Measurements from ENCODE around the gene NAXD.
"Not testable (repeated sequence)": the region's sequence is repeated elsewhere in the genome, so short reads cannot be mapped to it uniquely, and the experiment has no call there.

NAXD gene

DNA sequence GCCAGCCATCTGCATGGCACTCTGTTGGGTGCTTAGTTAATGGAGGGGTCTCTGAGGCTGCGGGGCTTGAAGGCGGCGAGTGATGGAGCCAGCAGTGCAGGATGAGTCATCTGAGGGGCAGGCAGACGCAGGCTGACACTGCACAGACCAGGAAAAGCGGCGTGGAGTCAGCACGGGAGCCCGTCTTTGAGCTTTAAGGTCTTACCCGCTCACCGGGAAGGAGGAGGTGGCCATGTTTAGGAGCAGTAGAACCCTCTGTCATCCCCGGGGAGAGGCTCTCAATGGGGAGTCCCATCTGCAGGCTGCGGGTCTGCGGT is 13.1 kb downstream of the NAXD start:
- peak; percentile 31 for DNase-seq (ENCODE audit: low read depth)

DNA sequence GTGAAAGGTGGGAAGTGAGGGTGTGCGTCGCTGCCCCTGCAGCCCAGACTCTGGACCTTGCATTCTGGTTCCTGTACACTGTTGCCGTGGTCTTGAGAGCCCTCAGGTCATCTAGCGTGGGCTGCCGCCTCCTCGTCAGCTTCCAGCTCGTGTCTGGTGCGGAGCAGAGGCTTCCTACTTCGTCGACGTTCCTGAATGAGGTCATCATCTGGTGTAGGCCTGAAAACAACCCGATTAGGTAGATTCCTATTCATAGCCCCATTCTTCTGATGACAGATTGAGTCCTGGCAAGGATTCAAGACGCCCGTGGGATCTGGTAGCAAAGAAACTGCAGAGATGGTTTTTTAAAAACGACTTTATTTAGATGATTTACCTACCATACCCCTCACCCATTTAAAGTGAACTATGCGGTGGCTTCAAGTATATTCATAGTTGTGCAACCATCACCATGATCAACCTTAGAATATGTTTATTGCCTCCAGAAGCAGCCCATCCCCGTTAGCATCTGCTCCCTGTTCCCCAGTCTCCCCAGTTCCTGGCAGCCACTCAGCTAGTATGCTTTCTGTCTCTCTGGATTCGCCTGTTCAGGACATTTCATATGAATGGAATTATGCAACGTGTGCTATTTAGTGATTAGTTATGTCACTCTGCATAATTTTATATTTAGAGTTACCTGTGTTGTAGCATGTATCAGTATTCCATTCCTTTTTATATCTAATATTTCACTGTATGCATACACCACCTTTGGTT is 13.8 kb downstream of the NAXD start:
- peak; percentile 28 for DNase-seq (ENCODE audit: low read depth)

DNA sequence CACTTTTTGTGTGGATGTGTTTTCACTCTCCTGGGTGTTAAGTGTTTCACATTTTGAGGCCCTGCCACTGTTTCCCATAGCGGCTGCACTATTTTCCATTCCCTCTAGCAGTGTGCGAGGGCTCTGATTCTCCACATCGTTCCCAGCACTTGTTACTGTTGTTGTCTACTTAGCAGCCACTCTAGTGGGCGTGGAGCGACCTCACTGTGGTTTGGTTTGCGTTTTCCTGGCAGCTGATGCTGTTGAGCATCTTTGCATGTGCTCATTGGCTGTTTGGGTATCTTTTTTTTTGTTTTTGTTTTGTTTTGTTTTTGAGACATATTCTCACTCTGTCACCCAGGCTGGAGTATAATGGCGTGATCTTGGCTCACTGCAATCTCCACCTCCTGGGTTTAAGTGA is 14.4 kb downstream of the NAXD start:
- peak; percentile 44 for DNase-seq (ENCODE audit: low read depth)

DNA sequence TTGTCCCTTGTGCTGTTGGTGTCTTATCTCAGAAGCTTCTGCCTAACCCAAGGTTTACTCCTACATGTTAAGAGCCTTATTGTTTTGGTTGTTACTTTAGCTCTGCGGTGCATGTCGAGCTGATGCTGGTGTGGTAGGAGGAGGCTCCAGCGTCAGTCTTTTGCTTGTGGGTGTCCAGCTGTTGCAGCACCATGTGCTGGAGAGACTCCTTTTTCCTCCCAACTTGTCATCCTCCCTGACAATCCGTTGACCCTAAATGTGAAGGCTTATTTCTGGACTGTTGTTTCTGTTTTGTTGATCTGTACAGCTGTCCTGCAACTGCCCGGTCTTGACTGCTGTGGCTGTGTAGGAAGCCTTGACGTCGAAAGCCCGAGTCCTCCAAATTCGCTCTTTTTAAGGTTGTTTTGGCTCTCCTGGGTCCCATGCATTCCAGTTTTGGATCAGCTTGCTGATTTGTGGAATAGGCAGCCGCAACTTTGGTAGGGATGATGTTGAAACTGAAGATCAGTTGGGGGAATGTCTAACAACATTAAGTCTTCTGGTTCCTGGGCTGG is 15.3 kb downstream of the NAXD start:
- DNase-seq (ENCODE audit: low read depth): no peak

DNA sequence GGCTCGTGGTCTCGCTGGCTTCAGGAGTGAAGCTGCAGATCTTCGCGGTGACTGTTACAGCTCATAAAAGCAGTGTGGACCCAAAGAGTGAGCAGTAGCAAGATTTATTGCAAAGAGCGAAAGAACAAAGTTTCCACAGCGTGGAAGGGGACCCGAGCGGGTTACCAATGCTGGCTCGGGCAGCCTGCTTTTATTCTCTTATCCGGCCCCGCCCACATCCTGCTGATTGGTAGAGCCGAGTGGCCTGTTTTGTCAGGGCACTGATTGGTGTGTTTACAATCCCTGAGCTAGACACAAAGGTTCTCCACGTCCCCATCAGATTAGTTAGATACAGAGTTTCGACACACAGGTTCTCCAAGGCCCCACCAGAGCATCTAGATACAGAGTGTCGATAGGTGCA is 16.9 kb downstream of the NAXD start:
- DNase-seq (ENCODE audit: low read depth): not testable (repeated sequence)

DNA sequence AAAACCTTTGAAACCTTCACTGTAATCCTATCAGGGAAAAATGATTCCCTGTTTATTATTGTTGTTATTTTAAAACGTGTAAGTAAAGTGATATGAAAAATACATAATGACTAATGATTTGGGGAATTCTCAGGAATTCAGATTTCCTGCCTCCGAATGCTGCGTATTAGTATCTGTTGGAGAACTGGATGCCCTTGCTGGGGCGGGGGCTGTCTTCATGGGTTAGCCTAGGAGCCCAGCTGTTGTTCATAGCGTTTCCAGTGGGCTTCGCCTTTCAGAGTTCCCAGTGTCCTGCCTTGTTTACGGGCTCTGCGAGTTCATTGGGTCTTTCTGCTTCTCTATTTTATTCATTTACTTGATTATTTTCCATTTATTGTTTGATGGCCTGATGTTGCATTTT is 18.4 kb downstream of the NAXD start:
- no peak for DNase-seq (ENCODE audit: low read depth)

DNA sequence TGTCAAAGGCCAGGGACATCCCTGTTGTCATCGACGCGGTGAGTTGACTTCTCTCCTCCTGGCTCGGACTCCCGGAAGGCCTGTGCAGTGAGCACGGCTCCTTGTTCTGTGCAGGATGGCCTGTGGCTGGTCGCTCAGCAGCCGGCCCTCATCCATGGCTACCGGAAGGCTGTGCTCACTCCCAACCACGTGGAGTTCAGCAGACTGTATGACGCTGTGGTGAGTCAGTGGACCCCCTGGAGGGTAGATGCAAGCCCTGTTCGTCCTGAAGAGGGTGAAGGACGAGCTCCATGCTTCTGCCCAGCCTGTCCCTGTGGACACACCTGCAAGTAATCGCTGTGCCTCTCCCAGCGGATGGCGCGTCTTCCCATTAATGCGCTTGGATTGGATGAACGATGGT is 19.2 kb downstream of the NAXD start:
- DNase-seq (ENCODE audit: low read depth): peak; percentile 95

DNA sequence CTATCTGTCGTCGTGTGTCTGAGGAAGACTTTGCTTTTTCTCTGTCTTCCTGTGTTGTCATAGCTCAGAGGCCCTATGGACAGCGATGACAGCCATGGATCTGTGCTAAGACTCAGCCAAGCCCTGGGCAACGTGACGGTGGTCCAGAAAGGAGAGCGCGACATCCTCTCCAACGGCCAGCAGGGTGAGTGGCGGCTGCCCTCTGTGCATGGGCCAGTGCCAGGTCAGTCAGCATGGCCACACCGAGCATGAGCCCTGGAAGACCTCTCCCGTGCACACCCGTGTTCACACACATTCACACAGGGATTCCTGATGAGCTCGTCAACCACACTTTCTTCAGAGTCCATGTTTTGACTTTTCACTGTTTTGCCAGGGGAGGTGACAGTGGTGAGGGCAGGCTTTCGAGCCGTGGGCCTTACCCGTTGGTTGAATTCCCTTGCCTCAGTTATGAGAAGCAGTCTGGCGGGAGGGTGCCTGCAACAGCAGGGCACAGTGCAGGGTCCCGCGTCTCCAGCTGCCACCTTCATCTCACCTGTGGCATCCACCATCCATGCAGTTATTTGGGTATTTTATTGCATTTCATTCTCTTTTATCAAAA is 20.2 kb downstream of the NAXD start:
- no peak for DNase-seq (ENCODE audit: low read depth)

DNA sequence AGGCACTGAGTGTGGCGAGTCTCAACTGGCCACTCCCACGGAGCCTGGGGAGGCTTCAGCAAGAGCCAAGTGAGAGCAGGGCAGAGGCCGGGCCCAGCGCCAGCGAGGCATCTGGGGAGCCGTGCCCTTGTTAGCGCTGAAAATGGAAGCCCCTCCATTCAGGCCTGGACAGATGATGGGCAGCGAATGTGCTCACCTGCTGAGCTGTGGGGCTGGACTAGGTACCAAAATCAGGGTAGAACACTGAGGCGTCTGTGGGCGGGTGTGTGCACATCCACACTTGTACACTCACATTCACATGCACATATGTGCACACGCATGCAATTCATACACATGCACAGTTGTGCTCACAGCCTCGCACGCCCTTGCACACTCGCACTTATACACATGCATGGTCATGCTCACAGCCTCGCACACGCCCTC is 20.7 kb downstream of the NAXD start:
- DNase-seq (ENCODE audit: low read depth): no peak

DNA sequence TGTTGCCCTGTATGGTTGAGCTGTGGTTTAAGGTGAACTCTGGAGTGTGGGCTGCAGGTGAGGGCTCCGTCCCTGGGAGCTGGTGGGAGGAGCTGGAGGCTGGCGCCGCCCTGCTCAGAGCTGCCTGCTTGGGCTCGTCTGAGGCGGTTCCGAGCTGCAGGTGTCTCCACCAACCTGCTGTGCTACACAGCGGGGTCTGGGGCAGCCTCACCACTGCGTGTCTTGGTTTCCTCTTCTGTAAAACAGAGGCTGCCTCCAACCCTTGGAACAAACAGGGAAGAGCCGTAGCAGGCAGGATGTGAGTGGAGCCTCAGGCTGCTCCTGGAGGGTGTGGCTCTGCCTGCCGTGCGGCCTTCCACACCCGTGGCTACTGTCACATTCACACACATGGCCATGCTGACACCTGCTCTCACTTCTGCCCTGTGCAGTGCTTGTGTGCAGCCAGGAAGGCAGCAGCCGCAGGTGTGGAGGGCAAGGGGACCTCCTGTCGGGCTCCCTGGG is 21.4 kb downstream of the NAXD start:
- DNase-seq (ENCODE audit: low read depth): no peak

DNA sequence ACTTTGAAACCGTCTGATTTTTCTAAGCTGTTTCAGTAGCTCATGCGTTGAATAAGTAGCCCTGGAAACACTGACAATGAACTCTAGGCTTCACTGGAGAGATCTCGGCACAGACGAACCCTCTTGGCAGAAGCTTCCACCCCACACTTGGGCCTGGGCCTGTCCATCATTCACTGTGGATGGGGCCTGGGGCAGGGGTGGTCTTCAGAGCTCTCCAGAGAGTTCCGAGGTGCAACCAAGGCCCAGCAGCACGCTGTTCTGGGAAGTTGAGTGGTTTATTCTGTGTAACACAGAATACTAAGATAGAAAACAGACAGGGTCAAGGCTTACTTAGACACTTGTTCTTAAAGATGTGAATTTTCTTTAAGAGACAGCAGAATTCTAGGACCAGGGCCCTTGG is 21.9 kb downstream of the NAXD start:
- no peak for DNase-seq (ENCODE audit: low read depth)

DNA sequence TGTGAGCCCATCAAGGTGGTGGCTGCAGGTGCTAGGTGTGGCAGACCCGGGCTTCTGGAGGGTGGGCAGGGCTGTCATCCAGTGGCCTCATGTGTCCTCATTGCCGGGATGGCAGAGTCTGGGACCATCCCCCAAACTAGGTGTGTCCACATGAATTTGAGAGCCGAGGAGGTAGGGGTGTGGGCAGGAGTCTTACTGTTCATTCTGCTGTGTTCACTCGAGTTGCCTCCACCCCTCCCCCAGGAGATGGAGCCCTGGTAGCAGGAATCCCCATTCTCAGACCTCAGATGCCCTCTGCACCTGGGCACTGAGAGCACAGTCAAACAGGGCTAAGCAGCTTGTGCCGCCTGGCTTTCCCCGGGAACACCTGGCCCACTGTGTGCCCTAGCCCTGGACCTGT is 22.4 kb downstream of the NAXD start:
- no peak for DNase-seq (ENCODE audit: low read depth)

DNA sequence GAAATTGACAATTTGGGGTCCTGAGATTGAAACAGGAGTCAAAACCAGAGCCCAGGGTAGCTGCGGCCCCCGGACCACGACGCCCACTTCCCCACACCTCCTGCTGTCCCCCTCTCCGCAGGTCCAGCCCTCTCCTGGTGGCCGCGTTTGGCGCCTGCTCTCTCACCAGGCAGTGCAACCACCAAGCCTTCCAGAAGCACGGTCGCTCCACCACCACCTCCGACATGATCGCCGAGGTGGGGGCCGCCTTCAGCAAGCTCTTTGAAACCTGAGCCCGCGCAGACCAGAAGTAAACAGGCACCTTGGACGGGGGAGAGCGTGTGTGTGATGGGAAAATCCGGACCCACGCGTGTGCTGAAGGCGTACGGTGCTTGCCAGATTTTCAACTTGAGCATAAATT is 22.9 kb downstream of the NAXD start:
- no peak for DNase-seq (ENCODE audit: low read depth)

DNA sequence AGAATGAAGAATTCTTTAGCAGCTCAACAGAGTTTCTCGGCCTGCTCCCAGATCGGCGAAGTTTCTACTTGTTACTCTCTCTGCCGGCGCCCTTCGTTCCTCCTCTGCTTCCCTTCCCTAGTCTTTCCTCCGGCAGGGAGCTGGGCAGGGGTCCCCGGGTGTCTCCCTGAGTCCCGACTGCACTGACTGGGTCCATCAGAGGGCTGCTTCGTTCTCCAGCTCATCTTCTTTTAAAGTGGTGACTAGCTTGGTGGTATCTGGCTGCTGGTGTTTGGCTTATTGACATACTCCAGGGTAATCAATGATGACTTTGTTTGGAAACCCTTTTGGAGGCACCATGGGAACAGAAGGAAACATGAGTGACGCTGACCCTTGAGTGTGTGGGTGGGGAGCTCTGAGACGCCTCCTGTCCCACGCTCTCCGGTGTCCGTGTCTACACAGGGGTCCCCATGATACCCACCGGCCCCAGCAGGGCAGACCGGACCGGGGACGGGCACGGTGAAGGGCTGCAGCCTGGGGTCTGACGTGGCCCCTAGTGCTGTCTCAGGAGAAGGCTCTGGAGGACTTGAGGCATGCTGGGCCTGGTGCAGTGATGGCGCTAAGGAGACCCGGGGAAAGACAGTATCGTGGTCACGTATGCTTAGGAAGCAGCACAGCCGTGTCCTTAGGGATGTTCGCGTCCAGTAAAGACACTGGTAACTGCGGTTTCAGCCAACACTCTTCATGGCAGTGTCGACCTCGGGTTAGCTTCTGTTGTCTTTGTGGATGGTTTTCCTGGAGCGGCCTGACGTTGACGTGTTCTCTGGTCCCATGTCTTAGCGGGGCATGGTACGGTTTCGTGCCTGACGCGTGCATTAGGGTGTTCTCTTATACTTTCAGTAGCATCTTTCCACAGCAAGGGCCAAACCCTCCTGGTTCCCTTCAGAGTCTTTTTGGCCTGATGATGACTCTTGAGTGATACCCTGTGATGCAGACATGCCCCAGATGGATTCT is 23.8 kb downstream of the NAXD start:
- DNase-seq (ENCODE audit: low read depth): no peak

DNA sequence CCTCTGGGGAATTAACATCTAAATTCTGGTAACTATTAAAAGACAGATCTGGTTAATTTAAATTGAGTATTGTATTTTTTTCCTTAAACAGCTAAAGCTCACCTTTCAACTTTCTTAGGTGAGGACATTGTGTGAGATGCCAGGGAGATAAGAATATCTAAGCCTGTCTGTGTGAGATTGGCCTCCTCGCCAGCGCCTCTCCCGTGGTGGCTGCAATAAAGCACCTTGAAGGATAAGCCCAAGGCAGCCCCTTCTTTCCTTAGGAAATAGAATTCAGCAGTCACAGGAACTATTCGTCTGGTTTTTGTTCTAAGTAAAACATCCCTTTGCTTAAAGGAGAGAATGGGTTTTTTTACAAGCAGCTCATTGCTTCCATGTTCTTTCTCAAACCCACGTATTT is 24.6 kb downstream of the NAXD start:
- no peak for DNase-seq (ENCODE audit: low read depth)

DNA sequence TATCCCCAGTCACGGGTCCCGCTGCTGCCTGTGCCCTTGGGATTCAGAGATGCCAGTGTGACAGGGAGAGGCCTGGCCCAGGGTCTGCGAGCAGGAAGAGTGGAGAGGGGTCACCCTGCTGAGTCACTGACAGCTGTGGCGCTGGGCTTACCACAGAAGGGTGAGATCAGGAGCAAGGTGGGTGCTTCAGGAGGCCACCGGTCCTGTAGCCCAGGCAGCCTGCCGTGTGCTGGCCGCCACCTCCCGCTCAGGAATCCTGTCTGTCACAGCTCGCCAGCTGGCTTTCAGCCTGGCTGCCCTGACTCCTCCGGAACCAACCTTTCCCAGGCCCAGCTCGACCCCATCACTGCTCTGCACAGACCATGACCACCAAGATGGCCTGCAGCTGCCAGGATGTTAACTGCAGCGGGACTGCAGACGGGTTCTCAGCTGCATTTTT is 25.3 kb downstream of the NAXD start:
- DNase-seq (ENCODE audit: low read depth): peak; percentile 30

DNA sequence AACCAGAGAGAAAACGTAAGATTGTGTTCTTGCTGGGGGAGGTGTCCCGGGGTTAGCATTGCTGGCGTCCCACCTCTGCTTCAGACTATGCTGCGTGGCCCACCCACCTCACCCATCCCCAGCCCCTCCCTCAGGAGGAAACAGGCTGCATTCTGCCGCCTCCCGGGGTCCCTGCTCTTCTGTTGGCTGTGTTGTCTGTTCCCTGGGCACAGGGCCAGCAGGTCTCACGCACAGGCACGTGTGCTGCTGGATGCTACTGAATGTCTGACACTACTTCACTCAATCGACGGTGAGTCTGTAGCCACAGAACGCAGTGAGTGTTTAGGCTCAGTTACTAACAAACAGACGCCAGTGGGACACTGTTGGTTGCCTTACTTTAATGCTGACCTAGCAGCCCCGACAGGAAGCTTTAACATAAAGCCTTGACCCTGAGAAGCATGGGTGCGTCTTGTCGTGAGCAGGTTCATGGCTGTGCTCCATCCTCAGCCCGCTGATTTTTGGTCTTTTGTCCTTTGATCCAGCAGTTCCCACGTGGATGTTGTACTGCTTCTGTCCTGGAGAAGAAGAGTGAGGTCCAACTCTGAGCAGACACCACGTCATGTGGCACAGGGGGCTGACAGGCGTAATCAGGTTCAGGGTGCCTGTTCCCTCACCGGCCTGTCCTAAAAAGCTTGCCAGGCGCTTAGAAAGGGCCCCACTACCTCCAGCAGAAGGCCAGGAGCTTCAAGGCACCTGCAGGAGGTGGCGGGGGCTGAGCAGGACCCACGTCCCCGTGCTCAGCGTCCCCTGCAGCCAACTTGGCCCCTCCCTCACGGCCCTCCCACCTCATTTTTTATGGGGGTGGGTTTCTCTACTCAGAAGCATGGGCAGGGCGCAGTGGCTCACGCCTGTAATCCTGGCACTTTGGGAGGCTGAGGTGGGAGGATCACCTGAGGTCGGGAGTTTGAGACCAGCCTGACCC is 26.0 kb downstream of the NAXD start:
- peak; percentile 31 for DNase-seq (ENCODE audit: low read depth)

DNA sequence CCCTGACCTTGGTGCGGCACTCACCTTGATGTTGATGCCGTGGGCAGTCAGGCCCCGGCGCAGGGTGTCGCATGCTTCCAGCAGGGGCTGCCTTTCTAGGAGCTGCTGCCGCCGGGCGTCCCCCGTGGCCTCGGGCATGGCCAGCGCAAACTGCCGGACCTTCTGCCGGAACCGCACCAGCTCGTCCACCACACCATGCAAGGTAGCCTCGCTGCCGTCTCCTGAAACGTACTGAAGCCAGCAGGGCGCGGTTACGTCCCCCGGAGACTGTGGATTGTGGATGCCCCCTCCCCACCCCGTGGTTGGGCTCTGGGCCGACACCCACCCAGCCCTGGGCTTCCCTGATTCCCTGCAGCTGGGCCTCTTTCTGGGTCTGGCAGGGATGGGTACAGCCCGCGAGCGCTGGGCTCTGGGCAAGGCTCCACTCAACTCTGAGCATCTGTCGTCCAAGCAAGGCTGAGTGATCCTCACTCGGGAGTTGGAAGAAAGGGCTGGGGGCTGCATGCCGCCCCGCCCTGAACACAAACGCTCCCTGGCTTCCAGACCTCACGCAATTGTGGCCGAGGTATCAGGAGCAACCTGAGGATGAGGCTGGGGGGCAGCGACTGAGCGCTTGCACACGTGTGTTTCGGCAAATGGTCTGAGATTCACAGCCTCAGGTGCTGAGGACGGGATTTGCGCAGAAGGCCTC is 27.1 kb downstream of the NAXD start:
- no peak for DNase-seq (ENCODE audit: low read depth)

DNA sequence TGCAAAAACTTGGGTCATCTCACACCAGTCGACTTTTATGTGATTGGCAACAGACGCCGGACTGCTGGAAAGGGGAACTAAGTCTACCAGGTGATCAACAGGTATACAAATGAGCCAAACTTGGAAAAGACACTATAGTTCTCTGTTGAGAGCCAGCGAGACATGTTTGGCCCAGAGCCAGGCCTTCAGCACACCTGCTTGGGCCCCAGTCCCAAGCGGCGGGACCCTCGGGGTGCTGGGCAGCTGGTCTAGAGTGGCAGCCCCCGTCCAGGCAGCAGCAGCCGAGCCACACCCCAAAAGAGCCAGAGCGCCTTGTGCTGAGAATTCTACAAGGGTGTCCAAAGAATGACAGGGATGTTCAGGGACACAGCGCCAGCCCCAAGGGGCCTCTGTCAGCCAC is 28.0 kb downstream of the NAXD start:
- DNase-seq (ENCODE audit: low read depth): no peak

DNA sequence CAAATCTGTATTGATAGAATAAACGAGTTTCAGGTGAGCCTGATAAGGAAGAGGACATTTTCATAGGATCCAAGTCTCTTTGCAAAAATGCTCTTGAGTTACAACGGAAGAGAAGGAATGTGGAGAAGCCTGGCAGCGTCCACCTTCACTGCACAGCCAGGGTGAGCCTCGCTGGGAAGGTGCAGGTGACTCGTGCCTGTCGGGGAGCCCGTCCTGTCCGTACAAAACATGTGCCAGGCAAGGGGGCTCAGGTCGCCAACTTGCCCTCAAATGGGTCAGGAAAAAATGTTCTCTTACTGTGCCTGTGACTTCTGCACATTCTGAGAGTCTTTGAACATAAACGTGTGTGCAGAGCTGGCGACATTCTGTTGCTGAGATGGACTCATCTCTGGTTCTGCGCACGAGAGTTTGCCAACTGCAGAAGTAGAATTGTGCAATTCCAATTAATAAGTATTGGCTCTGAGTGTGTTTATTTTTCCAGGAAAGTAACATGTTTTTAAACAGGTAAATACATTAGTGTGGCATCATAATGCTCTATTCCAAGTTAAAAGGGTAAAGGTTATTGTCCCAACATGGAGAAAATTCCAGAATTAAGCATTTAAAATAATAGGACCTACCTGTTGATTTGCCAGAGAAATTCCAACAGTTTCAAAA is 28.6 kb downstream of the NAXD start:
- no peak for DNase-seq (ENCODE audit: low read depth)
